Keratinocyte (primary cell): ENCODE measurements around the gene TCEAL3. TPM values are rescaled to one million over a fixed set of nuclear protein-coding genes. Genes with fewer than 3 reads are reported as not detected.

Experiments
- DNase-seq: peaks from one replicate; pipeline ENCODE4 v3.0.0-alpha.2; 2011; ENCODE audit warnings: low read depth, missing footprints, low spot score
- FAIRE-seq: peaks from 2 replicates; lab custom pipeline; 2011; peaks lifted over from hg19 to GRCh38; lab: Jason Lieb, UNC
- H2AFZ ChIP-seq: 2 replicates; pipeline ENCODE4 v1.6.0; 2012; ENCODE audit warnings: low read length, control low read depth, inconsistent platforms; ENCODE audit not compliant: control insufficient read depth
- H3K27ac ChIP-seq: 2 replicates; pipeline ENCODE4 v1.5.1; 2011; ENCODE audit warnings: low read length; ENCODE audit not compliant: control insufficient read depth, insufficient read depth
- H3K27me3 ChIP-seq: 3 replicates; pipeline ENCODE4 v1.6.0; 2011; ENCODE audit warnings: low read length; ENCODE audit not compliant: control insufficient read depth, insufficient read depth; ENCODE audit errors: extremely low read depth
- H3K36me3 ChIP-seq, 2 experiments: 2 replicates in 1 of 2; 3 replicates in 1 of 2; pipeline ENCODE4 v1.5.1; 2011; ENCODE audit warnings: low read length in 2 of 2, mild to moderate bottlenecking in 1 of 2; ENCODE audit not compliant: control insufficient read depth in 2 of 2, insufficient read depth in 2 of 2; ENCODE audit errors: extremely low read depth in 1 of 2
- H3K4me1 ChIP-seq: 3 replicates; pipeline ENCODE4 v1.5.1; 2011; ENCODE audit warnings: low read length; ENCODE audit not compliant: control insufficient read depth, insufficient read depth; ENCODE audit errors: extremely low read depth
- H3K4me2 ChIP-seq: 3 replicates; pipeline ENCODE4 v1.6.0; 2011; ENCODE audit warnings: low read depth, low read length; ENCODE audit not compliant: control insufficient read depth, insufficient read depth; ENCODE audit errors: extremely low read depth
- H3K4me3 ChIP-seq, 3 experiments: fragments of 200-600 bp in 1 of 3; sonication (generic) in 1 of 3; 2 replicates in 2 of 3; 3 replicates in 1 of 3; pipeline ENCODE4 v1.5.1; 2011 to 2016; ENCODE audit warnings: low read length in 3 of 3, mild to moderate bottlenecking in 3 of 3, control low read depth in 2 of 3, inconsistent platforms in 1 of 3, low read depth in 1 of 3, mixed read lengths in 1 of 3, mixed run types in 1 of 3, moderate library complexity in 1 of 3; ENCODE audit not compliant: control insufficient read depth in 2 of 3, insufficient read depth in 2 of 3; ENCODE audit errors: extremely low read depth in 1 of 3
- H3K79me2 ChIP-seq: 2 replicates; pipeline ENCODE4 v1.6.0; 2012; ENCODE audit warnings: low read length; ENCODE audit not compliant: control insufficient read depth, insufficient read depth
- H3K9ac ChIP-seq: 3 replicates; pipeline ENCODE4 v1.6.0; 2011; ENCODE audit warnings: low read length; ENCODE audit not compliant: control insufficient read depth, insufficient read depth; ENCODE audit errors: extremely low read depth
- H3K9me1 ChIP-seq: 3 replicates; pipeline ENCODE4 v1.6.0; 2011; ENCODE audit warnings: low read length; ENCODE audit not compliant: control insufficient read depth, insufficient read depth; ENCODE audit errors: extremely low read depth
- H3K9me3 ChIP-seq: 2 replicates; pipeline ENCODE4 v1.5.1; 2012; ENCODE audit warnings: low read depth, low read length; ENCODE audit not compliant: control insufficient read depth
- H4K20me1 ChIP-seq: 3 replicates; pipeline ENCODE4 v1.6.0; 2011; ENCODE audit warnings: low read length; ENCODE audit not compliant: control insufficient read depth, insufficient read depth; ENCODE audit errors: extremely low read depth
- CTCF ChIP-seq, 3 experiments: IDR thresholded peaks in 1 of 3; conservative IDR thresholded peaks in 1 of 3; optimal IDR thresholded peaks in 1 of 3; 2 replicates in 2 of 3; 3 replicates in 1 of 3; pipeline versions ENCODE3 to v1.5.1; 2011; ENCODE audit warnings: low read length in 3 of 3, mild to moderate bottlenecking in 3 of 3, moderate library complexity in 2 of 3, control low read depth in 1 of 3, inconsistent platforms in 1 of 3; ENCODE audit not compliant: insufficient read depth in 2 of 3; ENCODE audit errors: extremely low read depth in 1 of 3
- EZH2 ChIP-seq: IDR thresholded peaks from one replicate; pipeline ENCODE4 v1.6.1; 2012; ENCODE audit warnings: inconsistent platforms, mild to moderate bottlenecking, low read length, moderate library complexity
- dilution Hi-C: fragments of 300-500 bp; cut with MboI; formaldehyde crosslinking; loops from one replicate; pipeline ENCODE4 v1.7.0; 2020; ENCODE audit warnings: low sequenced_read_pairs; ENCODE audit not compliant: extremely low pct_ligation_motif_present
- polyA plus RNA-seq, 5 experiments: library from polyadenylated mRNA; depleted of rRNA in 3 of 5; stranded (reverse) in 3 of 5; stranded (forward) in 1 of 5; unstranded in 1 of 5; fragments of >200 nt; gene quantifications; 1 replicate in 1 of 5; 2 replicates in 3 of 5; 3 replicates in 1 of 5; pipeline versions ENCODE4 v1.2.1 to v1.2.3, GENCODE V29; 2011 to 2012; ENCODE audit warnings: missing spikeins in 2 of 5, low read depth in 1 of 5, low replicate concordance in 1 of 5

The TCEAL3 gene
- polyA plus RNA-seq, 1 donor (not counting 4 experiments of a cell fraction or from before 2014, with no cell fraction given): 28.1 TPM

GRCh38 chrX:103565752-103566151 lies 42.0 kb upstream of the TCEAL3 start:
- Histone ChIP-seq H3K79me2 (no peaks in the 10 kb centered on the region), H3K27ac (no peak overlapping the region), H3K9me3 (no peaks in the 10 kb centered on the region), H3K4me3 (no peak overlapping the region), H3K27me3 (no peaks in the 10 kb centered on the region), H3K4me1 (peaks cover 21% of the 10 kb centered on the region), H4K20me1 (no peaks in the 10 kb centered on the region), H3K9me1 (no peaks in the 10 kb centered on the region), H2AFZ (no peak overlapping the region), H3K9ac (no peak overlapping the region), H3K4me2 (no peak overlapping the region), H3K36me3 (no peaks in the 10 kb centered on the region)
- dilution Hi-C loops: no loop called here
- DNase-seq: peak; percentile 33
- FAIRE-seq: peak; percentile 79
- TF ChIP-seq CTCF (optimal IDR thresholded peaks at IDR 0.05 in 1 of 3, IDR thresholded peaks at IDR 0.05 in 1 of 3, conservative IDR thresholded peaks at IDR 0.05 in 1 of 3; ENCODE audit: extremely low read depth in 1 of 3, insufficient read depth in 2 of 3, low read length in 3 of 3) (no peak), EZH2 (no peak)

- no peak overlapping the region for H3K4me3 ChIP-seq
- dilution Hi-C loops: no loop called here
- H4K20me1 ChIP-seq: no peaks in the 10 kb centered on the region
- no peak overlapping the region for H2AFZ ChIP-seq
- no peak overlapping the region for H3K27ac ChIP-seq
- H3K79me2 ChIP-seq: no peaks in the 10 kb centered on the region
- no peaks in the 10 kb centered on the region for H3K9me3 ChIP-seq
- no peaks in the 10 kb centered on the region for H3K36me3 ChIP-seq
- no peak overlapping the region for H3K4me2 ChIP-seq
- no peak overlapping the region for H3K9ac ChIP-seq
- FAIRE-seq (no peak), DNase-seq (no peak)
- peaks cover 3% of the 10 kb centered on the region for H3K4me1 ChIP-seq
- no peaks in the 10 kb centered on the region for H3K27me3 ChIP-seq
- no peak for TF ChIP-seq CTCF (optimal IDR thresholded peaks at IDR 0.05 in 1 of 3, IDR thresholded peaks at IDR 0.05 in 1 of 3, conservative IDR thresholded peaks at IDR 0.05 in 1 of 3; ENCODE audit: extremely low read depth in 1 of 3, insufficient read depth in 2 of 3, low read length in 3 of 3)
- TF ChIP-seq EZH2: no peak
- no peaks in the 10 kb centered on the region for H3K9me1 ChIP-seq
These were observed 36.6 kb upstream of the TCEAL3 start for GRCh38 chrX:103571121-103571520.
